Measurements from ENCODE around the gene SPATA20. TPM values are rescaled to one million over a fixed set of nuclear protein-coding genes. Genes with fewer than 3 reads are reported as not detected.

SPATA20 gene
- total and polyA plus RNA-seq, 2 of the 13 experiments (the other 11 are each of a cell fraction or from before 2014, with no cell fraction given), result 36.1 to 64.8 TPM

- Histone ChIP-seq H3K36me3 (replicated peaks in 1 of 2; ENCODE audit: control insufficient read depth in 1 of 2, insufficient read depth in 2 of 2, low read length in 2 of 2) (no peaks in the 10 kb centered on the region), H3K79me2 (ENCODE audit: insufficient read depth, low read length) (no peaks in the 10 kb centered on the region), H3K27me3 (ENCODE audit: control insufficient read depth in 1 of 2, insufficient read depth in 2 of 2, low read length in 2 of 2) (no peaks in the 10 kb centered on the region; a peak in 3 of 5 replicates), H3K4me1 (ENCODE audit: insufficient read depth, low read length) (peaks cover 49% of the 10 kb centered on the region), H3K9me3 (ENCODE audit: low read length) (no peaks in the 10 kb centered on the region), H3K4me3 (replicated peaks in 1 of 3; ENCODE audit: insufficient read depth in 1 of 3, low read depth in 2 of 3, low read length in 3 of 3) (no peak overlapping the region), H4K20me1 (ENCODE audit: insufficient read depth, low read length) (no peaks in the 10 kb centered on the region), H2AFZ (ENCODE audit: low read length) (no peak overlapping the region), H3K4me2 (ENCODE audit: low read depth, low read length) (no peak overlapping the region), H3K9ac (ENCODE audit: insufficient read depth, low read depth, low read length) (no peak overlapping the region), H3K27ac (ENCODE audit: extremely low read length, insufficient read depth, low read length) (no peak overlapping the region)
- BruUV-seq (replicated peaks), result no TSS peak
- FAIRE-seq (no peak), DNase-seq (ENCODE audit: low spot score) (no peak), ATAC-seq (no peak)
- intact Hi-C loops (cut with micrococcal nuclease; ENCODE audit: unreplicated experiment), result no loop called here
- in situ Hi-C loops (cut with HindIII; ENCODE audit: extremely low pct_ligation_motif_present, low pct_unique_long_range_greater_than_20kb), result no loop called here
- WGBS (ENCODE audit: low lambda C conversion rate), result 59% methylated on average over 7 of the region's 9 CpGs
- no peak for TF ChIP-seq MAFK (conservative IDR thresholded peaks at IDR 0.05 in 1 of 2, IDR thresholded peaks at IDR 0.05 in 1 of 2; ENCODE audit: low read length in 2 of 2)
- TF ChIP-seq HNF4A (CRISPR knock-in tag; IDR thresholded peaks at IDR 0.05), result no peak
- TF ChIP-seq NRL (CRISPR knock-in tag; IDR thresholded peaks at IDR 0.05; ENCODE audit: borderline replicate concordance), result 0 out of 2 replicates have a peak, but pooled peaks have one; percentile 40
- TF ChIP-seq ZNF646 (CRISPR knock-in tag; IDR thresholded peaks at IDR 0.05), result no peak
- TF ChIP-seq ZNF615 (CRISPR knock-in tag; IDR thresholded peaks at IDR 0.05; ENCODE audit: borderline replicate concordance), result no peak
- TF ChIP-seq ARID4A (CRISPR knock-in tag; IDR thresholded peaks at IDR 0.05; ENCODE audit: borderline replicate concordance), result 0 out of 2 replicates have a peak, but pooled peaks have one; percentile 17
- ChIA-PET CTCF (ENCODE audit: low intra/inter-chr PET ratio, low total read pairs) (no interaction called here), POLR2A (interaction anchor here (1.9 kb wide), 1 partner anchor 156 kb away, joined by 5 read pairs; the partner anchor contains the start of gene XYLT2)
Observed at GRCh38 chr17:50502301-50502990, 44.5 kb upstream of the SPATA20 start.

Data from HepG2 (cell line).